ENCODE results near the gene TJP3. TPM values are rescaled to one million over a fixed set of nuclear protein-coding genes. Genes with fewer than 3 reads are reported as not detected.
A peak's percentile ranks its signal among the peaks of the same experiment; 100 is the strongest.

The TJP3 gene
- total and polyA plus RNA-seq, 2 experiments from 2014 or later: 23.7 to 49.2 TPM

GRCh38 chr19:3698386-3698950, 9.7 kb upstream of the TJP3 start:
- TF ChIP-seq EZH2phosphoT487 (IDR thresholded peaks at IDR 0.05; ENCODE audit: low read depth, severe bottlenecking, unreplicated experiment) (no peak), EZH2 (IDR thresholded peaks at IDR 0.05; ENCODE audit: borderline replicate concordance) (no peak)
- TF ChIP-seq, protein P1, sequence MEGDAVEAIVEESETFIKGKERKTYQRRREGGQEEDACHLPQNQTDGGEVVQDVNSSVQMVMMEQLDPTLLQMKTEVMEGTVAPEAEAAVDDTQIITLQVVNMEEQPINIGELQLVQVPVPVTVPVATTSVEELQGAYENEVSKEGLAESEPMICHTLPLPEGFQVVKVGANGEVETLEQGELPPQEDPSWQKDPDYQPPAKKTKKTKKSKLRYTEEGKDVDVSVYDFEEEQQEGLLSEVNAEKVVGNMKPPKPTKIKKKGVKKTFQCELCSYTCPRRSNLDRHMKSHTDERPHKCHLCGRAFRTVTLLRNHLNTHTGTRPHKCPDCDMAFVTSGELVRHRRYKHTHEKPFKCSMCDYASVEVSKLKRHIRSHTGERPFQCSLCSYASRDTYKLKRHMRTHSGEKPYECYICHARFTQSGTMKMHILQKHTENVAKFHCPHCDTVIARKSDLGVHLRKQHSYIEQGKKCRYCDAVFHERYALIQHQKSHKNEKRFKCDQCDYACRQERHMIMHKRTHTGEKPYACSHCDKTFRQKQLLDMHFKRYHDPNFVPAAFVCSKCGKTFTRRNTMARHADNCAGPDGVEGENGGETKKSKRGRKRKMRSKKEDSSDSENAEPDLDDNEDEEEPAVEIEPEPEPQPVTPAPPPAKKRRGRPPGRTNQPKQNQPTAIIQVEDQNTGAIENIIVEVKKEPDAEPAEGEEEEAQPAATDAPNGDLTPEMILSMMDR (IDR thresholded peaks at IDR 0.05; ENCODE audit: poor library complexity): no peak
- H3K79me2 ChIP-seq: peaks cover 62% of the 10 kb centered on the region
- no peak for DNase-seq (ENCODE audit: low spot score)

DNA sequence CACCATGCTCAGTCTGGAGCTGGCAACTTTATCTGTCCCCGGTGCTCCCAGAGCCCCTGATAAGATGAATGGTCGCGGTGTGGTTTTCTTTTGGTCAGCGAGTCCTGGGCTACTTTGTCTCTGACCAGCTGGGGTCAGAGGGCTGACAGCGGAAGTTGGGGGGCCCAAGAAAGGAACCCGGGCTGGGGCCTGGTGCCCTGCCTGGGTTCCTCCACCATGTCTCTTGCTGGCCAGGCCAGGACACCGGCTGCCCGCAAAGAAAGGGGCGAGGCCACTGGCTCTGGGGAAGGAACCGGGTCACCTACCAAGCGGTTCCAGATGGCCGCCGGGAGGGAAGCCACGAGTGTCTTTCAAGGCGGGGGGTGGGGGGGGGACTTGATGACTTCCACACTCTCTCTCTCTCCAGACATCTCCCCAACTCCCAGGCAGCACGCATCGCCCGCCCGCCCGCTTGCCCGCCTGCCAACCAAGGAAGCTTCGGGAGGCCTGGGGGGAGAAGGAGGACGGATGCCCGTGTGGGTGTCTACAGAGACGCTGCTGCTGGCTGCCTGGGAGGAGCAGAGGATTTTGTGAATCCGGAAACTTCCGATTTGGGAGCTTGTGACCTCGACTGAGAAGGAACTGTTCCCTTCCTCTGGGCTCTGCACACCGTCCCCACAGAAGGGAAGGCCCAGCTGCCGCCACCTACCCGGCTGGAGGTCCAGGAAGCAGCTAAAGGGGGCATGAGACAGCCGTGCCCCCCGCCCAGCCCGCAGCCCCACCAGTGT, 9.0 kb upstream of the TJP3 start:
- peaks cover 58% of the 10 kb centered on the region for H3K79me2 ChIP-seq
- 15% methylated on average over 23 of the region's 34 CpGs for WGBS (ENCODE audit: low lambda C conversion rate, missing lambda C conversion rate)
- H3K9me3 ChIP-seq (ENCODE audit: low read depth): no peaks in the 10 kb centered on the region
- peak overlapping the region; percentile 83 for H3K4me3 ChIP-seq
- H3K27ac ChIP-seq: peak overlapping the region; percentile 65
- H3K9me2 ChIP-seq (replicated peaks; ENCODE audit: insufficient read depth): no peaks in the 10 kb centered on the region
- H3K4me2 ChIP-seq: peak overlapping the region; percentile 100
- H3K4me1 ChIP-seq (ENCODE audit: insufficient read depth): peaks cover 13% of the 10 kb centered on the region
- H4K20me1 ChIP-seq (ENCODE audit: insufficient read depth, poor library complexity, severe bottlenecking): peaks cover 52% of the 10 kb centered on the region
- H3K27me3 ChIP-seq: no peaks in the 10 kb centered on the region
- peak; percentile 48 for DNase-seq (ENCODE audit: low spot score)
- peak overlapping the region; percentile 20 for H2AFZ ChIP-seq
- TF ChIP-seq, protein P1 (IDR thresholded peaks at IDR 0.05; ENCODE audit: poor library complexity): no peak
- no peak for TF ChIP-seq EZH2phosphoT487 (IDR thresholded peaks at IDR 0.05; ENCODE audit: low read depth, severe bottlenecking, unreplicated experiment)
- no peak for TF ChIP-seq EZH2 (IDR thresholded peaks at IDR 0.05; ENCODE audit: borderline replicate concordance)
- no peaks in the 10 kb centered on the region for H3K36me3 ChIP-seq (replicated peaks; ENCODE audit: insufficient read depth, low read depth)

More at GRCh38 chr19:3698386-3698950, 9.7 kb upstream of the TJP3 start:
- Histone ChIP-seq H3K9me2 (replicated peaks; ENCODE audit: insufficient read depth) (no peaks in the 10 kb centered on the region), H3K9me3 (ENCODE audit: low read depth) (no peaks in the 10 kb centered on the region), H3K4me1 (ENCODE audit: insufficient read depth) (peaks cover 13% of the 10 kb centered on the region), H3K4me2 (peak overlapping the region; percentile 100), H3K27ac (peak overlapping the region; percentile 40), H3K27me3 (no peaks in the 10 kb centered on the region), H4K20me1 (ENCODE audit: insufficient read depth, poor library complexity, severe bottlenecking) (peaks cover 53% of the 10 kb centered on the region), H3K36me3 (replicated peaks; ENCODE audit: insufficient read depth, low read depth) (no peaks in the 10 kb centered on the region), H2AFZ (no peak overlapping the region), H3K4me3 (no peak overlapping the region)
- 67% methylated on average over 12 of the region's 12 CpGs for WGBS (ENCODE audit: low lambda C conversion rate, missing lambda C conversion rate)

DNA sequence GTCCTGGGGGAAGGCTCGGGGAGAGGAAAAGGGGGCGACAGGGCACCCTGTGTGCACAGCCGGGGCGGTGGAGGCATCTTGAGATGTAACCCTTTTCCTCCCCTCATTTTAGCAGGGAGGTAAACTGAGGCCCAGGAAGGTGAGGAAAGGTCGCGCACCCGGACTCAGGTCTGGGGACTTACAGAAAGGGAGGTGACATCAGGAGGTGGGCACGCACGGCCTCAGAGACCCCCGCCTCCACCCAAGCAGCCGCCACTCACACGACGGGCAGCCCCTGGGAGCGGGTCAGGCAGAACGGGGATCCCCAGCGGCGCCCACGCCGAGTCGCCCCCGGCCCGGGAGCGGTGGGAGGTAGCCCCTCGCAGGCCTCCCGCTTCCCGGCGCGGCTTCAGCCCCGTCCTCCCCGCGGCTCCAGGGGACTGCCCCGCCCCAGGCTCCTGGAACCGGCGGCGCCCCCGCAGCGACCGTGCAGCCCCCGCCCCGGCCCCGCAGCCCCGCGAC, 8.4 kb upstream of the TJP3 start:
- H3K79me2 ChIP-seq: peaks cover 51% of the 10 kb centered on the region
- peak overlapping the region; percentile 83 for H3K4me3 ChIP-seq
- H2AFZ ChIP-seq: peak overlapping the region; percentile 20
- DNase-seq (ENCODE audit: low spot score): no peak
- H4K20me1 ChIP-seq (ENCODE audit: insufficient read depth, poor library complexity, severe bottlenecking): peaks cover 46% of the 10 kb centered on the region
- H3K4me2 ChIP-seq: peak overlapping the region; percentile 100
- peak overlapping the region; percentile 65 for H3K27ac ChIP-seq
- H3K27me3 ChIP-seq: no peaks in the 10 kb centered on the region
- H3K36me3 ChIP-seq (replicated peaks; ENCODE audit: insufficient read depth, low read depth): no peaks in the 10 kb centered on the region
- TF ChIP-seq, protein P1 (IDR thresholded peaks at IDR 0.05; ENCODE audit: poor library complexity): no peak
- TF ChIP-seq EZH2 (IDR thresholded peaks at IDR 0.05; ENCODE audit: borderline replicate concordance): no peak
- TF ChIP-seq EZH2phosphoT487 (IDR thresholded peaks at IDR 0.05; ENCODE audit: low read depth, severe bottlenecking, unreplicated experiment): no peak
- no peaks in the 10 kb centered on the region for H3K9me3 ChIP-seq (ENCODE audit: low read depth)
- H3K4me1 ChIP-seq (ENCODE audit: insufficient read depth): peaks cover 13% of the 10 kb centered on the region
- no peaks in the 10 kb centered on the region for H3K9me2 ChIP-seq (replicated peaks; ENCODE audit: insufficient read depth)
- WGBS (ENCODE audit: low lambda C conversion rate, missing lambda C conversion rate): 2% methylated on average over 14 of the region's 43 CpGs

All from hepatocyte (in vitro differentiated cells).